GM21528 (cell line): Measurements from ENCODE around the gene ACACB.

Experiments
- ATAC-seq: cut with Tn5 transposase; IDR thresholded peaks from one replicate; pipeline ENCODE4 v1.9.1; 2021; ENCODE audit warnings: mild to moderate bottlenecking, moderate library complexity; ENCODE audit not compliant: unreplicated experiment, low FRiP score

The ACACB gene

GRCh38 chr12:109247831-109248654, 131.7 kb downstream of the ACACB start:
- ATAC-seq = no peak

DNA sequence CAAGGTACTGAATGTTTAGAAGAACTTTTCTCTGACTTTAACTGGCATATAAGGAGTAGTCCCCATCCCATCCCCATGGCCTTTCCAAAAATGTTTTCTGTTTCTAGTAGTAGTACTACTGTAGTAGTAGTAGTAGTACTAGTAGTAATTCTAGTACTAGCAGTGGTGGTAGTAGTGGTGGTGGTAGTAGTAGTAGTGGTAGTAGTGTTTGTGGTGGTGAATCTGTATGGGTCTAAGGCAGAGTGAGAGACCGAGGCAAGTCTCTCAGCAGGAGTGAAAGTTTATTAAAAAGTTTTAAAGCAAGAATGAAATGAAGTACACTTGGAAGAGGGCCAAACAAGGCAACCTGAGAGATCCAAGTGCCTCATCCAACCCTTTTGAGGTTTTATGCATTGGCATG, 134.1 kb downstream of the ACACB start:
- no peak for ATAC-seq

- no peak for ATAC-seq
These were observed 136.4 kb downstream of the ACACB start for GRCh38 chr12:109252799-109253198.

- no peak for ATAC-seq
These were observed 137.6 kb downstream of the ACACB start for GRCh38 chr12:109253913-109254544.

GRCh38 chr12:109255377-109255776, 139.0 kb downstream of the ACACB start:
- ATAC-seq = no peak

GRCh38 chr12:109256011-109256410, 139.6 kb downstream of the ACACB start:
- ATAC-seq = no peak

- ATAC-seq = no peak
These were observed 141.8 kb downstream of the ACACB start for GRCh38 chr12:109258201-109258600.

GRCh38 chr12:109258607-109259544, 142.5 kb downstream of the ACACB start:
- ATAC-seq = no peak

DNA sequence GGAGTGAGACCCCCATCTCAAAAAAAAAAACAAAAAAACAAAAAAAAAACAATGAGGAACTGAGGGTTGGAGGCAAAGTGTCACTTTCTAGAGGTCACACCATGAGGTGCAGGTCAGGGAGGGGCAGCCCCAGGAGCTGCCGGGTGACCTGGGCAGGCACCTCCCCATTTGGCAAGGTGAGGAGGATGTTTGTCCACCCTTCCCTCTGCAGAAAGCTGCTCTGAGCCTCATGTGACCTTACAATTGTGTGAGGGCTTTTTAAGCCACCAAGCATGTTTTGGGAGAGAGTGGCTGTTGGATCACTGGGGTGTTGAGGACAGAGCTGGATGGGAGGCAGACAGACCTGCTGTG, 143.1 kb downstream of the ACACB start:
- ATAC-seq = no peak

DNA sequence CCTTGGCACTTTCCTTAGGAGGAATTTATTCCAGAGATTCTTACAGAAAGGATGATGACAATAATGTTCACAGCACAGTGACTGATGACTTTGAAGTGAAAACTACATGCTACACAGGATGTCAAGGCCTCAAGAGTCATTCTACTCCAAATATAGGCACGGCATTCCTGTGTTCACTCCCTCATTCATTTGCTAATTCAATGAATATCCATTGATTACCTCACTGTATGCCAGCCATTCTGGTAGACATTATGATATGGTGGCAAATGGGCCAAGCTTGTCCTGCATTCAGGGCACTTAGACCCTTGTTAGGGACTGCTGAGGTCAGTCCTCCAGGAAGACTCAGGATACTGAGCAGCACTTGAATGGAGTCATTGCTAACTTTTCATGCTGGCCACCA, 144.7 kb downstream of the ACACB start:
- ATAC-seq = no peak

DNA sequence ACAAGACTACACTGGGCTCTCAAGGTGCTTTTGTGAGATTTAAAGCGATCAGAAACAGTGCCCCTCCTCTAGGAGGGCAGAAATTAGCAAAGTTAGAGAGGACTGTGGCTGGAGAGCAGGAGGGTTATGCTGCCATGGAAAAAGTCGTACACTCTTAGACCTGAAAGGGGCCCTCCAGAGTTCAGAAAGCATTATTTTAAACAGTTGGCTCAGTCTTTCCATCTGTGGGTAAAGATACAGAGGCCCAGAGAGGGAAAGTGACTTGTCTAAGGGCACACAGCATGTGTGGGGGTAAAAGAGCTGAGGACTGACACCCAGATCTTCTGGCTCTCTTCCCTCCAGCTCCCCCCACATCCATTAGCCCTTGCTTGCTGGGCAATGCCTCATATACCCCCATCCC, 145.6 kb downstream of the ACACB start:
- no peak for ATAC-seq

- ATAC-seq = no peak
These were observed 147.1 kb downstream of the ACACB start for GRCh38 chr12:109263439-109263838.

DNA sequence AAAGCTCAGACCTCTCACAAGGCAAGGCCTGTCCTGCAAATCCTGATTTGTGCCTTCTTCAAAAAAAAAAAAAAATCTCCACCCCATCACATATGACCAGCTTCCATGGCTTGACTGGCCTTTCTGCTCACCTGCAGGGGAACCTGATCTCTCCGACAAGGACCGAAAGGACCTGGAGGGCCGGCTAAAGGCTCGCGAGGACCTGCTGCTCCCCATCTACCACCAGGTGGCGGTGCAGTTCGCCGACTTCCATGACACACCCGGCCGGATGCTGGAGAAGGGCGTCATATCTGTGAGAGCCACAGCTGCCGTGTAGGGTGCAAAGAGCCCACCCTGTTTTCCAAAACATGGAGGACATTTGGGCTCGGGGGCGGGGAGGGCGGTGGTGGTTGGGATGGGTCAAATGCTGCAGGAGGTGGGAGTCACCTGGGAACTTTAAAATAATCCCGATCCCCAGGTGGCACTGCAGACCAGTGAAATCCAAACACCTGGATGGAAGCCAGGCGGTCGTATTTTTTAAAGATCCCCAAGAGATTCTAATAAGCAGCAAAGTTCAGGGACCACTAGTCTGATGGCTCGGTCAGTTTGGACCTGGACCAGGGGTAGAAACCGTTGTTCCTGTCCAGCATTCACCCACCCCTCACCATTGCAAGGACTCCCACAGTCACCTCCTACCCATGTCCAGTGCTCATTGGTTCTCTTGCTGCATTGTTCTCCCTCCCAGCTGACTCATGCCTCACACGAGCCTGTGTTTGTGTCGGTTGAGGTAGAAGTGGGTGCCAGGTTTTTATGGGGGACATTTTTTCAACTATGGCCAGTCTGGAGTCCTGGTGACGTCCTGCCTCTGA, 147.9 kb downstream of the ACACB start:
- ATAC-seq = no peak

- no peak for ATAC-seq
These were observed 148.7 kb downstream of the ACACB start for GRCh38 chr12:109264943-109265650.

DNA sequence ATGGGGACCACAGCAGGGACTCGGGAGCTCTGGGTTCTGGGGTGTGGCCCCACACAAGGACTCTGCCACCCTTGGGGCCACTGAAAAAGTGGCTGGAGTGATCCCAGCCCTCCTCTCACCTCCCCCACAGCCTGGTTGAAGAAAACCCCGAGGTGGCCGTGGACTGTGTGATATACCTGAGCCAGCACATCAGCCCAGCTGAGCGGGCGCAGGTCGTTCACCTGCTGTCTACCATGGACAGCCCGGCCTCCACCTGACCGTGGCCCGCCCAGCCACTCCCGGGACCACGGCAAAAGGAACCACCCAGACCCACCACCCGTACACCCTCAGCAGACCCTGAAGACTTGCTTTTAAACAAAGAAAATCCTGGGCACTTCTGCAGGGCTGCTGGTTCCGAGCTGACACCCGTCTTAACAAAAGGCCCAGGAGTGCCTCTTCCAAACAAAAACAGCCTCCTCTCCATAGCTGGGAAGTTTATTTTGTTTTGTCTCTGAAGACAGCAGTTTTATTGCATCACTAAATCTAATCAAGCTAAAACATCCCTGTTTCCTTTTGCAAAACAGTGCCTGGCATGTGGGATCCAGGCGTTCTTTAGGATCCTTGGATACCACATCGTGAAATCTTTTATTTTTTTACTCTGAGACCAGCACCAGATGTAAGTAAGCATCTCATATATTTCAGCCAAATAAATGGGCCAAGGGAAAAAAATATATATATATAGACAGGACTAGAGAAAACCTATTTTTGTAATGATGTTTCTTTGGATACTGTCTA, 149.9 kb downstream of the ACACB start:
- ATAC-seq = no peak

DNA sequence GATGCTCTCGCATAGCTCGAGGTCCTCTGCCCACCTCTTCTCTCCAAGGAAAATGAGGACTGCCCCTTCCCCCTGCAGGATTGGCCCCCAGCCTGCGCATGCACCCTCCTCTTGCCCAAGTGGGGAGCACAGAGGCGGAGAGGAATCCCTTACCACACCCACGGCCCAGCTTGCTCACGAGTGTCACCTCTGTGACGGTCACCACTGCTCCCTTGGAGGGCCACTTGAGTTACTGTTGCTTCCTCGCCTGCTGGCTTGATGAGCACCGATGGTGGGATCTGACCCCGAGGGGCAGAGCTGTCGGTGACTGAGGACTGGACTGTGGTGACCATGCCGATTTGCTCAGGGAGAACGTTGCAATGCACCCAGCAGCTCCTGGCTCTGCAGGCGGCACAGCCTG, 151.0 kb downstream of the ACACB start:
- ATAC-seq = no peak

GRCh38 chr12:109268896-109269295, 152.5 kb downstream of the ACACB start:
- no peak for ATAC-seq

- no peak for ATAC-seq
These were observed 153.0 kb downstream of the ACACB start for GRCh38 chr12:109269428-109269827.

- ATAC-seq = no peak
These were observed 154.1 kb downstream of the ACACB start for GRCh38 chr12:109270494-109270893.
